Stimulated activated CD8-positive, alpha-beta memory T cell treated with anti-CD3 and anti-CD28 coated beads, Interleukin-7, amount 100 ng/mL, for 1 hour (primary cell): ENCODE measurements around the gene ART4.

Experiments used
- DNase-seq, 2 donors: peaks; one replicate each; pipeline ENCODE4 v3.0.0-alpha.2; 2020; ENCODE audit warnings: low read depth in 2 of 2

Gene ART4, protein sequence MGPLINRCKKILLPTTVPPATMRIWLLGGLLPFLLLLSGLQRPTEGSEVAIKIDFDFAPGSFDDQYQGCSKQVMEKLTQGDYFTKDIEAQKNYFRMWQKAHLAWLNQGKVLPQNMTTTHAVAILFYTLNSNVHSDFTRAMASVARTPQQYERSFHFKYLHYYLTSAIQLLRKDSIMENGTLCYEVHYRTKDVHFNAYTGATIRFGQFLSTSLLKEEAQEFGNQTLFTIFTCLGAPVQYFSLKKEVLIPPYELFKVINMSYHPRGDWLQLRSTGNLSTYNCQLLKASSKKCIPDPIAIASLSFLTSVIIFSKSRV

DNA sequence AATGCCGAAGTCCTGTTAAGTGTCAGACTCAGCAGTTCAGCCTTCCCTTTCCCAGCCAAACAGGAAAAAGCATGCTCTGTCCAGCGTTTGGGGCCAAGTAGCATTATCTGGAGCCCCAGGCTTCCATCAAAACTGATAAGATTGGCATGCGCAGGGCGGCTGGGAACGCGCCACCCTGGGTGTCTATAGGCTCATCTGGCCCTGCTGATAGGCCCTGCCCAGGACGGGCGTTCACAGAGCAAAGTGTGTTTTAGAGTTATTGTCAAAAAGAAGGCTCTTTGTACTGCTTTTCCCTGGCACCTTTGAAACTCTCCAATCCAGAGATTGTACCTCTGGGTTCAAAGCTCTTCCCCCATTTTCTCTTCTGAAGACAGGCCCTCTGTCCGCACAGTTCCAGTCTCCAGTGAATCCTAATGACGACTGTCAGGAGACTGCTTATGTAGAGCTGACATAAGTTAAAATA, at the start of gene ART4:
Gene ART4 (minus strand): TSS at position 102 of the 463 bp plus-strand sequence. CDS start 413 bp downstream, outside the sequence.
- DNase-seq, result no peak

DNA sequence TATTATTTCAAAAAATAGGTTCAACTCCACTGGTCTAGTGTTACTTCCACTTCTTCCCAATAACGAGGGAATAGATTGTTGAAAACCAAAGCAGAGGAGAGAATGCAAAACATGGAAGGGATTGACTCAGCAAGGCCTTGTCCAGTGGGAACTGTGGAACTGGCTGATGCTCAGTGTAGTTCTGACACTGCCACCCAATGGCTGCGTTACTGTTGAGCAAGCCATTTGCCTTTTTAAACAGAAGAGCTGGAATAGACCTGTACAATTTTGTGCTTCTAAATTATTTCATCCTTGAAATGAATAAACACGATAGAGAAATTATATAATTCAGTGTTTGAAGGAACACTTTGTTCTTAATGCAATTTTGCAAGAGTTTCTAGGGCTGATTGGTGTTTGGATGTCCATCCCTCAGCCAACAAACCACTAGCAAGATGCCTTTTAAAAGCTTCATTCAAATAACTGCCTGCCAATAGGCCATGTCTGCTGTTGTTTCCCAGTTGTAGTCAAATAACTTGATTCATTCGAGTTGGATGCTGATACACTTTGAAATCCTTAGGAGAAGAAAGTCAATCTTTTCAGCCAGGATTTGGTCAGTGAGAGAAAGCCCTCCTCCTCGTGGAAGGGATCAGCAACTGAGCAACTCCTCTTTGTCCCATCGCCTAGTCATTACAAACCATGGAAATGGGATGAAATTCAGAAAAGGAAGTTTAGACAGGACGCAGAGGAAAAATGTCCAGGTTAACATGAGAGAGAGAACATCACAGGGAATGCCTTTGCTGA, 49.6 kb upstream of the ART4 start:
- DNase-seq, result no peak

DNA sequence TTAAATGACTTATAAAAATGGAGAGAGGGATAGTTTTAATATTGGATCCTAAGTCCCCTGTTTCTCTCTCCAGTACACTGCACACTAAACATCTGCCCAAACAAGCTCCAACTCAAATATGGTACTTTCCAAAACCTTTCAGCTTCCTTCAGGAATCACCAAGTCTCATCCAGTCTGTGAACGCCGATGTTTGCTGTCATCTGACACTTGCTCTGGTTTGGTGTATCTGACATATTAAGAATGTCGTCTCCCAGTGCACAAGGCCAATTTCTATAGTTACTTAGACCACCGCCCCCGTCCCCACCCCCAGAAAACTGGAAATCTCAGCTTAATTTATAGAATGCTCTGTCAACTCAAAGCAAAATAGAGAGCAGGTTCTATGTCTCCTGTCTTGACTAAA, 47.4 kb upstream of the ART4 start:
- no peak for DNase-seq

DNA sequence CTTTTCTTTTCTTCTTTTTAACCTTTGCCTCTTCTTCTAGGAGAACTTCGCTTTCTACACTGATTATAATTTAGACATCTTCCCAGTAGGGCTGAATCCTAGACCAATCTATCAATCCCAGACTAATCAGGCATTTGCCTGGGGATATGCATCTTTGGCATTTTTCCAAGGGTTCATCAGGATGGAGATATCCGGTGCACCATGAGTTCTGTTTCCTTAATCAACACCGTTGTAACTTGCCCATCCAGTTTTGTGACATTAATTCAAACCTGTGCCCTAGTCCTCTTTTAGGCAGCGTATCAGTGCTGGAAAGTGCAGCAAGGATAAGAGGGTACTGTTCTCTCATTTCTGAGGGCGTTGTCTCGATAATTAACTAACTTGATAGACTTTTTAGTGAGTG, 42.9 kb upstream of the ART4 start:
- DNase-seq, result no peak

DNA sequence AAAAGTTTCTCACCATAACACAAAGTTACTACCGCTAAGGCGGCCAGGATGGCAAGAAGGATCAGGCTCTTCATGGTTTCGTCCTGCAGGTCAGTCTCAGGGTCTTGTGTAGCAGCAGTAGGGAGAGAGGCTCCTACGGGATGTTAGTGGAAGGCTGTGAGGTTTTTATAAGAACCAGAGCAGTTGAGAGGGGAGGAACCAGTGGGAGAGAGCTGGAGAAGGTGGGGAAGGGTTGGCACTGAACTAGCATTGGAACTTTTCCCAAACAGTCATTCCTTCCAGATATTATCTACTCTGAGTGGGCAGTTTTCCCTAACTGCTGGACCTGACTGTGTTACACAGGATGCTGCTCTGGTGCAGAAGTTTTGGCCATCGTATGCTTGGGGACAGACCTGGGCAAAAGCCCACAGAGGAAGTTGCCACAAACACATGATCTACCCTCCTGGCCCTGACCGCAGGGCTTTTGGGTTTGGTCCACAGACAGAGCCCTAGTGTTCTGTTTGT, 42.4 kb upstream of the ART4 start, which contains the start of gene MGP:
Gene MGP (minus strand): TSS at position 137 of the 504 bp plus-strand sequence. CDS start 63 bp downstream, at position 74.
- no peak for DNase-seq

DNA sequence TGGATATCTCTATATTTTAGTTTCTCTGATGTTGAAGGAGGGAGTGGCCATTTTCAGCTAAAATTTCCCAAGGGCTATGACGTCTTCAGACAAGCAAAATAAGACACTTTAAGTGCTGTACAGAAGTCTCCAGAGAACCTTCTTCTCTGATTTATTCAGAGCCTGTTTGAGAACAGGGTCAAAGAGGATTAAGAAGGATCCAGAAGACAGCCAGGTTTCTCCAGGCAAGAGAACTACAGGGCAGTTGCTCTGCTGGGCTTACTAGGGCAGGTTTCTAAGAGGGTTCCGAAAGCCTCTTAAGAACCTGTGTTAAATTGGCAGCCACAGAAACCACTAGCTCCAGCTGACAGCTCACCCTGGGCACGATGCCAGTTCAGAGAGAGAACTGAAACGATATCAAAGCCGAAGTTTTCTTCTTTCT, 41.1 kb upstream of the ART4 start:
- peak; percentile 70 to 71 for DNase-seq

DNA sequence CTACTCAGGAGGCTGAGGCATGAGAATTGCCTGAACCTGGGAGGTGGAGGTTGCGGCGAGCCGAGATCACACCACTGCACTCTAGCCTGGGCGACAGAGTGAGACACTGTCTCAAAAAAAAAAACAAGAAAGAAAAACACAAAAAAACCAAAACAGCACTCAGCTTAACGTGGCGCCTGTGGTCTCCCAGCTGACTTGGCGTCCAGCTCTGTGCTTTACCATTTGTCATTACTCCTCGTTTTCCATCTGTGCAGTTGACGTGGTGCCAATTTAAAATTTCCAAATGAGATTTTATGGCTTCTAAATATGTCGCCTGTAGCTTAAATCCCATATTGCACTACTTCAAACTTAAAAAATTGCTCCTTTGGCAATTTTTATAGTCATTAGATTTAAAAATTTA, 40.4 kb upstream of the ART4 start:
- no peak for DNase-seq

DNA sequence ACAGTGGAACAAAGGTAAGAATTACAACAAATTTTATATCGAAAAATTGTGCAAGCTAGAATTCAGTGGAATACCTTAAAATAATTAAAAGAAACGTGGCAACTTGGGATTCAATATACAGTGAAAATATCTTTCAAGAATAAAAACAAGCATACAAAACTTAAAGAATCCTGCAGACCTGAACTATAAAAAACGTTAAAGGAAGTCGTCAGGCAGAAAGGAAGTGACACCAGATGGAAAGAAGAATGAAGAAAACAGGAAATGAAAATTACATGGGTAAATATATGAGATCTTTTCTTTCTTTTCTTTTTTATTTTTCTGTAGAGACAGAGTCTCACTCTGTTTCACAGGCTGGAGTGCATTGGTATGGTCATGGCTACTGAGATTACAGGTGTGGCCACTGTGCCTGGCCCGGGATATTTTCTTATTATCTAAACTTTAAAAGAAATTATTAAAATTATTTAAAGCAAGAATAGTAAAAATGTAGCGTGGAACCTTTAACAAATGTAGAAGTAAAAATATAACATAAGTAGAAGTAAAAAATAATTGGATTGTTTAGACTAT, 37.6 kb upstream of the ART4 start:
- DNase-seq, result no peak

DNA sequence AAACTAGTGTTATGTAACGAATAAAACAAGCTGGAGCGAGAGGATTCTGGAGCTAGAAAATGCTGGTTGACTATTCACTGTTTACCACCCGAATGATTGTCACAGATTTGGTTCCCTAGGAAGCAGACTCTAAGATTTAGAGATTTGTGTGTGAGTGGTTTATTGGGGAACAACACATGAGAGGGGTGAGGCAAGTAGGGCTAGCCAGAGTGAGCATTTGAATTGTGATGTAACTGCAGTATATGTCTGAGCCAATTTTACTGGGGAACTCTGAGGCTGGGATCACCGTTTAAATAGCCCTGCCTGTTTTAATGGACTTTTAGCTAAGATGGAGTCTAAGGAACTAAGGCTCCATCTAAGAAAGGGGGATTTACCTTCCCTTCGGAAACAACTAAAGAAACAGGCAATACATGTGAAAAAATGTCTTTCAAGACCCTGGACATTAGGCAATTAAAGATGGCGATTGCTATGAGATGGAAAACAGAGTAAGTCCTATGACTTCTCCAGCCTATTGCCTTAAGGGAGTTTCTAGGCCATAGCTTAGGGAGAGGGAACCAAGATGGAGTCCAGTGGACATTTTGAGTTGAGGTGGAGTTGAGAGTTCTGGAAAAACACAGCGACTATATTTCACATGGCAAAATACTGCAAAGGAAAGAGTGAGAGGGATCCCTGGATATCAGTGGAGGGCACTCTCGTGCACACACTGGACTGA, 36.1 kb upstream of the ART4 start:
- DNase-seq, result no peak

DNA sequence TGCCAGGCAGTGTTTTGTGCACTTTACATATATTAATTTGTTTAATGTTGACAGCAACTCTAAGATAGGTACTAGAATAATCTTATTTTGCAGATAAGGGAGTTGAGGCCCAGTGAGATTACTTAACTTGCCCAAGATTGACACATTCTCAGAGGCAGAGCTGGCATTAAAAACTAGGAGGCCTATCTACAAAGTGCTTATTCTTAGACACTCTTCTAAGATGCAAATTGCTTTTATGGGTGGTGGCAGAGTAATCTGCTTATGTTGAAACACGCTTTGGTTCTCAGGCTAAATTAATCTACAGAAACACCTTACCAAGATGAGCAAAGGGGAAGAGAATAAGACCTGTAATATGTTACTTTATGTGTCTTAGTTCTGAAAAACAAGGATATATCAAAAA, 35.2 kb upstream of the ART4 start:
- DNase-seq, result no peak

DNA sequence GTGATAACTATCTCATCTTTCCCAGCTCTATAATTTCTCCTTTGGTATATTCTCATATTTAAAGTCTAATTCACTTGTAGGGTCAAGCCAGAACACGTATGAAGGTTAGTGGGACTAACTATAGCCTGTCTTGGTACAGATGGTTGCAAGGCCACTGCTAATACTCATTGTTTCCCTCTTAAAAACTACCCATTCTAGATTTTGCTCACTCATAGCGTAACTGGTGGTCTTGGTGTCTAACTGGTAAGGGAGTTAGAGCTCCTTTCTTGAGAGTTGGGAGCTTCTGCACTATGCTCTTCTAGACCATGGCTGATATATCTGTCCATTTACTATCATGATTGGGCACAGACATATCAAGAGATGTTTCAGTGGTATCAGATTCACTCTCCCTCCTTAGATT, 33.5 kb upstream of the ART4 start:
- no peak for DNase-seq

DNA sequence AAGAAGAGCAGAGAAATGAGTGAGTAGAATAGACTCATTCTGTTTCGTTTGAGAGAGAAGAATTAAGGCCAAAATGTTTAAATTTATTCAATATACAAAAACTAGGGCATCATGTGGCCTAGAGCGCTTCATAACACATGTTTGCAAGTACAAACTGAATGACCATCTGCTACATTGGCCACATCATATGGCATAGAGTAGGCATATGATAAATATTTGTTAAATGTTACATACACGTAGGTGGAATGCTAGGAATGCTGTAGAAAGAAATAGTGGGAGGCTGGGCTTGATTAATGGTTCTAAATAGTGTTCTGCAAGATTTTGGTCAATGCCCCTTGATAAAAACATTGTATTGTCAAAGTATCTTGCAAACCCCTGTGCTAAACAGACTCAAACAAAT, 31.6 kb upstream of the ART4 start:
- DNase-seq, result no peak

DNA sequence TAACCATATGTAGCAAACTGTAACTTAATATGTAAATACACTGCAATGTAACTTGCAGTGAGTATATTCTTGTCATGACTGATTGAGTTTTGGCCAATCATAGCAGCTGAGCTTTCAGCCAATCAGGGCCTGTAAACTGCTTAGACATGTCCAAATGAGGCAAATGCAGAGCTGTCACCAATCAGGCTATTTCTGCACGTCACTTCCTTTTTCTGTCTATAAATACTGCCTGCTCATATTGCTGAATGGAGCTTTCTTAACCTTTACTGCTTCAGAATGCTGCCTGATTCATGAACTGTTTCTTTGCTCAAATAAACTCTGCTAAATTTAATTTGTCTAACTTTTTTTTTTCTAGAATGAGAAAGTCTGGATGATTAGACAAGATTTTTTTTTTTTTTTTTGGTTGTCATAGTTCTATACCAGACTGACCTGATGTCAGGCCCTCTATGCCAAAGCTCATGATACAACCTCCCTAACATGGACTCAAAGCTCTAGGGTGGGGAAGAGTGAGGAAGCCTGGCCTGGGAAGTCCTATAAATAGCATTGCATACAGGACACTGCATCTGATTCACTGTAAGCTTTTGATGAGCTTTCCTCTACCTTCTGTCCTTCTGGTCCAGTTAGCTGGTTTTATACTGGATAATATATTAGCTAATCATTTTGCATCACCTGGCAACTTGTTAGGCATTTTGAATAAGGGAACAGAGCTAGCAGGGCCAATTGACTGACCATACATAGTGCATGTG, 30.3 kb upstream of the ART4 start:
- DNase-seq, result no peak

DNA sequence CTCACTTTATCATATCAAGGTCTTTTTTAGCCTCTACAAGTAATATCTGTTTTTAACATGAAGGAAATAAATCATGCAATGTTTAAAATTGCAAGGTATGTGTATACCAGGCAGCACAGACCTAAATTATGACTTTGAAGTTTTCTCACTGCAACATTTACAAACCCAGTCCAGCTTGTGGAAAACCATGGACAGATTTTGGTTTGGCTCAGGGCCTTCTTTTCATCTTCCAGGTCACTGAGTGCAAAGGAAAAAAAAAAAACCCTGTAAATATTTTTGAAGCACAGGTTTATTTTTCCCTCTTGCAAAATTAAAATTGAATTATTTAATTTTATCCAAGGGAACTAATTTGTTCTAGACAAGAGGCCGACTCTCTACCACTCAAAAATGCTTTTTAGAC, 28.6 kb upstream of the ART4 start:
- no peak for DNase-seq

DNA sequence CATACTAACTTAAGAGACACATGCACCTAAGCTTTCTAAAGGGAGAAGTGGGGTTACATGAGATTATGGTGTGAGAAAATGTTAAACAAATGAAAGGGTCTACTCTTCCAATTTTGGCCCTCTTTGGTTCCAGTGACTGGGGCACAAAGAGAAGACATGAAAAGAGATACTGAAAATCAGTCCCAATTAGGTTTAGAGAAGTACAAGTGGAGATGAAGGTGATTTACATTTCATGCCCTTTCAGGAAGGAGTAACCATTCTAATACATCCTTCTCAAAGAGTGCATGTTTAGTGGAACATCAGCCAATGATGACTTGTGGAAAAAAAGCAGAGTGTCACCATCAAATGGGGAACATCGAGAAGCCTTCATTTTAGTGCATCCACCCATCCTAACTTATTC, 27.9 kb upstream of the ART4 start:
- no peak for DNase-seq

DNA sequence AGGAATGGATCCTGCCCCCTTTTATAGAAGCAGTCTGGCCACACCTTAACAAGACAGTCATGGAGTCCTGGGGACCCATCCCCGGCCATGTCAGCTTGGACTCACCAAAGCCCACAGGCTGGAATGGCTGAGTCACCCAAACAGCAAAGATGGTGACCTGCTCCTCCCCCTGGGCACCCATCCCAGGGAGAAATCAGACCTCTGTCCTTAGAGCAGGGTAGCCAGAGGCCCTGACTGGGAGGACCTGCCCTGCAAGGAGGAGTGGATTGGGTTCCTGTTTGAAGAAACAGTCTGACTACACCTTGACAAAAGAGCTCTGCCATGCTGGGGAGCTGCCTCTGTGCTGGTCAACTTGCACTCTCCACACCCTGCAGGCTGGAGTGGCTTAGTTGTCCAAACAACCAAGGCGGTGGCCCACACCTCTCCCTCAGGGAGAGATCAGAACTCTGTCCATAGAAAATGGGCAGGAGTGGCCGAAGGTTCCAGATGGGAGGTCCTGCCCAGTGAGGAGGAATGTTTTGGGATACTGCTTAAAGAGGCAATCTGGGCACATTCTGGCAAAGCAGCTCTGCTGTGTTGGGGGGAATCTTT, 25.7 kb upstream of the ART4 start:
- DNase-seq, result no peak

DNA sequence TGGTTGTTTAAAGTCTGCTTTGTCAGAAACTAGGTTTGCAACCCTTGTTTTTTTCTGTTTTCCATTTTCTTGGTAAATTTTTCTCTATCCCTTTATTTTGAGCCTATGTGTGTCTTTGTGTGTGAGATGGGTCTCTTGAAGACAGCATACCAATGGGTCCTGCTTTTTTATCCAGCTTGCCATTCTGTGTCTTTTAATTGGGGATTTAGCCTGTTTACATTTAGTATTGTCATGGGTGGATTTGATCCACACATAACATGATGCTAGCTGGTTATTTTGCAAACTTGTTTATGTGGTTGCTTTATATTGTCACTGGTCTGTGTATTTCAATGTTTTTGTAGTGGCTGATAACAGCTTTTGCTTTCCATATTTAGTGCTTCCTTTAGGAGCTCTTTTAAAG, 17.2 kb upstream of the ART4 start:
- DNase-seq, result no peak

DNA sequence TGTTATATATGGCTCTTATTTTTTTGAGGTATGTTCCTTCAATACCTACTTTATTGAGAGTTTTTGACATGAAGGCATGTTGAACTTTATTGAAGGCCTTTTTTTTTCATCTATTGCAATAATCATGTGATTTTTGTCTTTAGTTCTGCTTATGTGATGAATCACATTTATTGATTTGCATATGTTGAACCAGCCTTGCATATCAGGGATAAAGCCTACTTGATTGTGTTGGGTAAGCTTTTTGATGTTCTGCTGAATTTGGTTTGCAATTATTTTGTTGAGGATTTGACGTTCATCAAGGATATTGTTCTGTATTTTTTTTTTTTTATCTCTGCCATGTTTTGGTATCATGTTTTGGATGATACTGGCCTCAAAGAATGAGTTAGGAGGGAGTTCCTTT, 15.2 kb upstream of the ART4 start:
- DNase-seq, result no peak

DNA sequence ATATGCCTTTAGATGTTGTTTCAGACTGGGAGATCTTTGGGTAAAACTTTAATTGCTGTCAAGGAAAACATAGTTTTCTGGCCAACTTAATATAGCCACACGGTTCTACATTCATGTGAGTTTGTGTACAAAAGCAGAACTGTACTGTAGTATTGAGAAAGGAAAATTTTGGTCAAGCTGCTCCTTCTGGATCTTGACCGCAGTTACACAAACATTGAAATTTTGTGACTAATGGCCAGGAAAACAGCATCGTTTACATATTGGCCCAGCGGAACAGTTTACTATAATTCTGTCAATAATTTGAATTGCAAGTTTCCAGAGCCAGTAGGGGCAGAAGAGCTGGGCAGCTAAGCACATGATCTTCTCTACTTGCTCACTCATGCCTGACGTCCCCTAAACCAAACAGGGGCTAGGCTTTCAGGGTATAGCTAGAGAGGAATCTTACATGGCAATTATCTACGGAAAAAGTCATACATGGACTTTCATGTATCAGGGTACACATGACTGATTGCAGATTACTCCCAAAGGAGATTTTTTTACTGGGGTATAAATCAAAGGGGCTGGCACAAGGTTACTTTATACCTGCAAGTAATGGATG, 11.4 kb upstream of the ART4 start:
- DNase-seq, result no peak

DNA sequence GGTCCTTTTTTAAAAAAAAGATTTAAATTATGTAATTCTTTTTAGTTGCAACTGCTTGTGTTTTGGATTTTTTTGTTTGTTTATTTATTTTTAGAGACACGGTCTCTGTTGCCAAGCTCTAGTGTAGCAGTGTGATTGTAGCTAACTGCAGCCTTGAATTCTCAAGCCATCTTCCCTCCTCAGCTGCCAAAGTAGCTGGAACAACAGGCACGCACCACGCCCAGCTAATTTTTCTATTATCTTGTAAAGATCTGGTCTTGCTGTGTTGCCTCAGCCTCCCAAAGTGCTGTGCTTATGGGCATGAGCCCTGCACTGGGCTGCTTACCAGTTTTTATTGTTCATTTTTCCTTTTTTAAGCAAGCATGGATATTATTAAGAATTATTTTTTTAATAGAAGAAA, 10.6 kb upstream of the ART4 start:
- no peak for DNase-seq
